A549 (cell line): Measurements from ENCODE around the gene TNPO2. TPM values are rescaled to one million over a fixed set of nuclear protein-coding genes. Genes with fewer than 3 reads are reported as not detected.

ENCODE experiments used
- ATAC-seq, 2 experiments: fragments of 200-7000 bp in 1 of 2; fragments of >200 bp in 1 of 2; cut with Nextera tagmentation in 1 of 2; cut with Tn5 transposase in 1 of 2; 3 replicates each; pipeline versions ENCODE4 v1.8.0 to v1.9.1; 2018 to 2020; ENCODE audit warnings: mild to moderate bottlenecking in 1 of 2, moderate library complexity in 1 of 2
- CTCF ChIA-PET: fragments of 300-600 bp; sonication (Branson Sonifier 250); formaldehyde crosslinking; extraction: SDS; loops from one replicate; lab custom pipeline; 2021; ENCODE audit warnings: antibody characterized with exemption, inconsistent platforms; lab: Yijun Ruan, JAX
- POLR2A ChIA-PET: fragments of 350-600 bp; formaldehyde crosslinking; extraction: SDS; loops from one replicate; lab custom pipeline; 2021; ENCODE audit warnings: antibody characterized with exemption, inconsistent platforms; lab: Yijun Ruan, JAX
- DNase-seq, 2 experiments: peaks; one replicate each; pipeline versions ENCODE4 v3.0.0 to v3.0.0-alpha.2; 2011 to 2016; ENCODE audit warnings: low read depth in 1 of 2, low spot score in 1 of 2
- FAIRE-seq: peaks from 2 replicates; lab custom pipeline; 2011; peaks lifted over from hg19 to GRCh38; lab: Jason Lieb, UNC
- H3K27ac ChIP-seq, 2 experiments: fragments of >200 bp; sonication (Bioruptor Twin); formaldehyde crosslinking; 3 replicates each; pipeline ENCODE4 v1.5.1; 2016 to 2017
- H3K4me1 ChIP-seq: fragments of >200 bp; sonication (Bioruptor Twin); formaldehyde crosslinking; 3 replicates; pipeline ENCODE4 v1.6.1; 2016
- H3K4me2 ChIP-seq: fragments of >200 bp; sonication (Bioruptor Twin); formaldehyde crosslinking; 3 replicates; pipeline ENCODE4 v1.6.1; 2016
- H3K4me3 ChIP-seq: fragments of >200 bp; sonication (Bioruptor Twin); formaldehyde crosslinking; 3 replicates; pipeline ENCODE4 v1.5.1; 2016
- H3K9me3 ChIP-seq: fragments of >200 bp; sonication (Bioruptor Twin); formaldehyde crosslinking; 3 replicates; pipeline ENCODE4 v1.6.1; 2016
- CBX2 ChIP-seq: fragments of 200-600 bp; sonication (generic); IDR thresholded peaks from 2 replicates; pipeline ENCODE4 v1.6.1; 2016; ENCODE audit warnings: low read depth, mild to moderate bottlenecking, borderline replicate concordance
- CBX8 ChIP-seq: fragments of 200-600 bp; sonication (generic); IDR thresholded peaks from 2 replicates; pipeline ENCODE4 v1.6.1; 2016
- CEBPB ChIP-seq, 2 experiments: fragments of >200 bp in 1 of 2; sonication (Bioruptor Twin) in 1 of 2; formaldehyde crosslinking in 1 of 2; IDR thresholded peaks; 2 replicates each; pipeline ENCODE4 v1.6.1; 2012 to 2016
- EHMT2 ChIP-seq: fragments of 200-600 bp; sonication (generic); IDR thresholded peaks from 2 replicates; pipeline ENCODE4 v1.6.1; 2016; ENCODE audit warnings: antibody characterized with exemption, low read depth, mild to moderate bottlenecking, moderate library complexity
- EP300 ChIP-seq, 2 experiments: fragments of >200 bp; sonication (Bioruptor Twin); formaldehyde crosslinking; IDR thresholded peaks; 2 replicates in 1 of 2; 3 replicates in 1 of 2; pipeline ENCODE4 v1.6.1; 2016 to 2017
- ESRRA ChIP-seq: fragments of 150-350 bp; IDR thresholded peaks from 2 replicates; pipeline ENCODE4 v1.6.1; 2014; ENCODE audit warnings: mild to moderate bottlenecking, low read length, borderline replicate concordance
- FOSL2 ChIP-seq, 2 experiments: fragments of 450-650 bp in 1 of 2; fragments of >200 bp in 1 of 2; sonication (Bioruptor Twin) in 1 of 2; formaldehyde crosslinking; IDR thresholded peaks; 2 replicates each; pipeline versions ENCODE4 v1.5.0 to v1.6.1; 2016 to 2020; ENCODE audit warnings: mild to moderate bottlenecking in 1 of 2, moderate library complexity in 1 of 2
- GATA3 ChIP-seq: IDR thresholded peaks from 2 replicates; pipeline ENCODE4 v1.6.1; 2012; ENCODE audit warnings: borderline replicate concordance
- HDAC2 ChIP-seq: fragments of 200-600 bp; sonication (generic); IDR thresholded peaks from 2 replicates; pipeline ENCODE4 v1.6.1; 2016
- JUN ChIP-seq, 2 experiments: fragments of >200 bp; sonication (Bioruptor Twin); formaldehyde crosslinking; IDR thresholded peaks; 2 replicates in 1 of 2; 3 replicates in 1 of 2; pipeline ENCODE4 v1.6.1; 2016 to 2017
- JUNB ChIP-seq: fragments of >200 bp; sonication (Bioruptor Twin); formaldehyde crosslinking; IDR thresholded peaks from 2 replicates; pipeline ENCODE4 v1.6.1; 2016
- KDM5A ChIP-seq: fragments of 200-600 bp; sonication (generic); IDR thresholded peaks from 2 replicates; pipeline ENCODE4 v1.6.1; 2016; ENCODE audit warnings: antibody characterized with exemption, mild to moderate bottlenecking
- MAFK ChIP-seq: fragments of 450-650 bp; IDR thresholded peaks from 2 replicates; pipeline ENCODE4 v1.6.1; 2014; ENCODE audit not compliant: partially characterized antibody
- MAZ ChIP-seq: fragments of 150-350 bp; IDR thresholded peaks from 2 replicates; pipeline ENCODE4 v1.6.1; 2014; ENCODE audit warnings: antibody characterized with exemption, low read depth, low read length, borderline replicate concordance
- POLR2A ChIP-seq: IDR thresholded peaks from 2 replicates; pipeline ENCODE4 v1.6.1; 2012; ENCODE audit warnings: mild to moderate bottlenecking, low read length
- RAD21 ChIP-seq, 2 experiments: fragments of >200 bp in 1 of 2; sonication (Bioruptor Twin) in 1 of 2; formaldehyde crosslinking in 1 of 2; IDR thresholded peaks in 1 of 2; conservative IDR thresholded peaks in 1 of 2; 2 replicates in 1 of 2; 3 replicates in 1 of 2; pipeline ENCODE4 v1.6.1; 2012 to 2018; ENCODE audit warnings: inconsistent platforms in 1 of 2
- RNF2 ChIP-seq: fragments of 200-600 bp; sonication (generic); IDR thresholded peaks from 2 replicates; pipeline ENCODE4 v1.6.1; 2016; ENCODE audit warnings: low read depth, mild to moderate bottlenecking, antibody characterized with exemption, moderate library complexity, borderline replicate concordance
- SMC3 ChIP-seq: fragments of >200 bp; sonication (Bioruptor Twin); formaldehyde crosslinking; IDR thresholded peaks from 3 replicates; pipeline ENCODE4 v1.6.1; 2018; ENCODE audit warnings: inconsistent platforms
- SREBF2 ChIP-seq: fragments of 450-650 bp; IDR thresholded peaks from 2 replicates; pipeline ENCODE4 v1.6.1; 2014; ENCODE audit warnings: mild to moderate bottlenecking, moderate library complexity
- TFCP2L1 ChIP-seq: fragments of 250-450 bp; sonication (Bioruptor Pico); IDR thresholded peaks from 2 replicates; pipeline ENCODE4 v1.5.0; 2021; ENCODE audit warnings: mild to moderate bottlenecking
- TP53 ChIP-seq: fragments of 250-450 bp; sonication (Bioruptor Pico); IDR thresholded peaks from 2 replicates; pipeline ENCODE4 v1.5.0; 2021; ENCODE audit warnings: mild to moderate bottlenecking, moderate library complexity
- ZC3H11A ChIP-seq: fragments of 450-650 bp; IDR thresholded peaks from 2 replicates; pipeline ENCODE4 v1.6.1; 2014; ENCODE audit warnings: antibody characterized with exemption, mild to moderate bottlenecking
- ZSCAN20 ChIP-seq: fragments of 250-450 bp; sonication (Bioruptor Pico); IDR thresholded peaks from 2 replicates; pipeline ENCODE4 v1.8.0; 2022; ENCODE audit warnings: mild to moderate bottlenecking, moderate library complexity
- WGBS: methylation state at CpG from one replicate; pipeline ENCODE4 v1.1.6; 2017; ENCODE audit errors: missing lambda C conversion rate; 5-methylcytosine and 5-hydroxymethylcytosine counted together
- polyA plus RNA-seq, 4 experiments: library from polyadenylated mRNA; depleted of rRNA in 3 of 4; stranded (reverse); fragments of >200 nt; fragmentation: RNase III in 1 of 4; extraction: RNeasy Plus Mini Kit Qiagen cat#74134 plus additional on column Dnase treatment in 1 of 4; gene quantifications; 2 replicates in 3 of 4; 3 replicates in 1 of 4; pipeline ENCODE4 v1.2.3, GENCODE V29; 2011 to 2017
- TF ChIP-seq, protein P1 (sequence below): fragments of 450-650 bp; IDR thresholded peaks from 2 replicates; pipeline ENCODE4 v1.6.1; 2014; ENCODE audit warnings: antibody characterized with exemption
- TF ChIP-seq, protein P2 (sequence below): fragments of 150-350 bp; IDR thresholded peaks from 2 replicates; pipeline ENCODE4 v1.6.1; 2014; ENCODE audit warnings: low read depth, mild to moderate bottlenecking, low read length
- TF ChIP-seq, protein P3 (sequence below): IDR thresholded peaks from 2 replicates; pipeline ENCODE4 v1.6.1; 2012; ENCODE audit warnings: low read depth, borderline replicate concordance
- TF ChIP-seq, protein P4 (sequence below): fragments of >200 bp; sonication (Bioruptor Twin); formaldehyde crosslinking; IDR thresholded peaks from 2 replicates; pipeline ENCODE4 v1.6.1; 2016
- TF ChIP-seq, protein P5 (sequence below): fragments of 200-600 bp; sonication (generic); IDR thresholded peaks from 2 replicates; pipeline ENCODE4 v1.6.1; 2016; ENCODE audit warnings: antibody characterized with exemption, mild to moderate bottlenecking, moderate library complexity
- TF ChIP-seq, protein P6 (sequence below): IDR thresholded peaks from 2 replicates; pipeline ENCODE4 v1.6.1; 2012

Gene TNPO2
- polyA plus RNA-seq, 2 of the 4 experiments (the other 2 are of a cell fraction): 33.7 to 41.0 TPM

DNA sequence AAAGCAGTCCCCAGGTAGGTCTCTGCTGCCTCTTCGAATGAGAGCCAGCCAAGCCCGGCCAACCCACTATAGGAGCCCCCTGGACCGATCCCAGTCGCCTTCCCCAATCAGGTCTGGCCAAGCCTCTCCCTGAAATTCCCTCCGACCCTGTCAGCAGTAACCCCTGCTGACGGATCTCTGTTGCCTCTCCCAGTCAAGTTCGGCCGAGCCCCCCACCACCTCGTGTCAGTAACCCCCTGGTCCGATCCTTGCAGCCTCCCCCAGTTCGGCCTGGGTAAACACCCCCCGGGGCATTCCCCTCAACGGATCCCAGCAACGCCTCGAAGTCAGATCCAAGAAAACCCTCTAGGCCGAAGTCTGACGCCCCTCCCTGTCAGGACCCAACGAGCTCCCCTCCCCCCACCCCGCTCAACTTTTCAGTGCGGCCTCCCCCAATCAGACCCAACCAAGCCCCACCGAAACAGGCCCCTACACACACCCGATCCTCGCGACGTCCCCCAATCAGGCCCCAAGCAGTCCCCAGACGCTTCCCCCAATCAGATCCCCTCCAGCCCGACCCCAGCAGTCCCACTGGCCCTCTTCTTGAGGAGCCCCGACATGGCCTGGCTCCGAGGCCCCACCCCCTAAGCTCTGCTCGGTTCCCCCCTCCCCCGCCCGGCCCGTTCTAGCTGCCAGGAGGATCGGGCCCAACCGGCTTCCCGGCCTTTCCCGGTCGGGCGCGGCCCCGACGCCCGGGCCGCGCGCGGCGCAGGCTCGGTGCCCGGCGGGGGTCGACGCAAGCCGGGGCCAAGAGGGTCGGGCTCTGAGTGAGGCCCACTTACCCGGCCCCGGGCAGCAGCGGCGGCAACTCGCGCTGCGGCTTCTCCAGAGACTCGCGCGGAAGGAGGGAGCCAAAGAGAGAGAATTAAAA is 1.8 kb downstream of the TNPO2 start:
- WGBS: 14% methylated on average over 11 of the region's 65 CpGs
- Histone ChIP-seq H3K4me3 (peak overlapping the region; percentile 76), H3K27ac (peak overlapping the region; percentile 91 to 99), H3K4me2 (peak overlapping the region; percentile 94), H3K9me3 (no peaks in the 10 kb centered on the region), H3K4me1 (peaks cover 10% of the 10 kb centered on the region; the same call in 1 of the 3 replicates)
- ChIA-PET POLR2A (interaction anchor here (0.6 to 0.7 kb wide), 2 partner anchors 12 to 84 kb away, joined by 3 read pairs; partner anchors contain the start of gene TRIR), CTCF (interaction anchor here (0.9 to 3.3 kb wide), 6 partner anchors 12 to 74 kb away, joined by 4 to 11 read pairs (median 6); no protein-coding TSS in a partner anchor)
- peak in 1 of 2 experiments; percentile 34; a peak in 3 of 6 replicates for ATAC-seq
- FAIRE-seq: no peak
- TF ChIP-seq GATA3 (no peak), ZC3H11A (no peak), JUNB (no peak), TP53 (no peak), ZSCAN20 (no peak), MAFK (no peak), EP300 (IDR thresholded peaks at IDR 0.05) (no peak), SMC3 (no peak), SREBF2 (no peak), MAZ (no peak), KDM5A (no peak), EHMT2 (no peak), POLR2A (no peak), RAD21 (conservative IDR thresholded peaks at IDR 0.05 in 1 of 2, IDR thresholded peaks at IDR 0.05 in 1 of 2) (no peak), TFCP2L1 (CRISPR knock-in tag) (no peak)
- TF ChIP-seq, protein P1, sequence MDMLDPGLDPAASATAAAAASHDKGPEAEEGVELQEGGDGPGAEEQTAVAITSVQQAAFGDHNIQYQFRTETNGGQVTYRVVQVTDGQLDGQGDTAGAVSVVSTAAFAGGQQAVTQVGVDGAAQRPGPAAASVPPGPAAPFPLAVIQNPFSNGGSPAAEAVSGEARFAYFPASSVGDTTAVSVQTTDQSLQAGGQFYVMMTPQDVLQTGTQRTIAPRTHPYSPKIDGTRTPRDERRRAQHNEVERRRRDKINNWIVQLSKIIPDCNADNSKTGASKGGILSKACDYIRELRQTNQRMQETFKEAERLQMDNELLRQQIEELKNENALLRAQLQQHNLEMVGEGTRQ: no peak
- TF ChIP-seq, protein P2, sequence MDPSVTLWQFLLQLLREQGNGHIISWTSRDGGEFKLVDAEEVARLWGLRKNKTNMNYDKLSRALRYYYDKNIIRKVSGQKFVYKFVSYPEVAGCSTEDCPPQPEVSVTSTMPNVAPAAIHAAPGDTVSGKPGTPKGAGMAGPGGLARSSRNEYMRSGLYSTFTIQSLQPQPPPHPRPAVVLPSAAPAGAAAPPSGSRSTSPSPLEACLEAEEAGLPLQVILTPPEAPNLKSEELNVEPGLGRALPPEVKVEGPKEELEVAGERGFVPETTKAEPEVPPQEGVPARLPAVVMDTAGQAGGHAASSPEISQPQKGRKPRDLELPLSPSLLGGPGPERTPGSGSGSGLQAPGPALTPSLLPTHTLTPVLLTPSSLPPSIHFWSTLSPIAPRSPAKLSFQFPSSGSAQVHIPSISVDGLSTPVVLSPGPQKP: no peak
- TF ChIP-seq, protein P3, sequence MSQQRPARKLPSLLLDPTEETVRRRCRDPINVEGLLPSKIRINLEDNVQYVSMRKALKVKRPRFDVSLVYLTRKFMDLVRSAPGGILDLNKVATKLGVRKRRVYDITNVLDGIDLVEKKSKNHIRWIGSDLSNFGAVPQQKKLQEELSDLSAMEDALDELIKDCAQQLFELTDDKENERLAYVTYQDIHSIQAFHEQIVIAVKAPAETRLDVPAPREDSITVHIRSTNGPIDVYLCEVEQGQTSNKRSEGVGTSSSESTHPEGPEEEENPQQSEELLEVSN: no peak
- peak; percentile 24 to 31 for DNase-seq

DNA sequence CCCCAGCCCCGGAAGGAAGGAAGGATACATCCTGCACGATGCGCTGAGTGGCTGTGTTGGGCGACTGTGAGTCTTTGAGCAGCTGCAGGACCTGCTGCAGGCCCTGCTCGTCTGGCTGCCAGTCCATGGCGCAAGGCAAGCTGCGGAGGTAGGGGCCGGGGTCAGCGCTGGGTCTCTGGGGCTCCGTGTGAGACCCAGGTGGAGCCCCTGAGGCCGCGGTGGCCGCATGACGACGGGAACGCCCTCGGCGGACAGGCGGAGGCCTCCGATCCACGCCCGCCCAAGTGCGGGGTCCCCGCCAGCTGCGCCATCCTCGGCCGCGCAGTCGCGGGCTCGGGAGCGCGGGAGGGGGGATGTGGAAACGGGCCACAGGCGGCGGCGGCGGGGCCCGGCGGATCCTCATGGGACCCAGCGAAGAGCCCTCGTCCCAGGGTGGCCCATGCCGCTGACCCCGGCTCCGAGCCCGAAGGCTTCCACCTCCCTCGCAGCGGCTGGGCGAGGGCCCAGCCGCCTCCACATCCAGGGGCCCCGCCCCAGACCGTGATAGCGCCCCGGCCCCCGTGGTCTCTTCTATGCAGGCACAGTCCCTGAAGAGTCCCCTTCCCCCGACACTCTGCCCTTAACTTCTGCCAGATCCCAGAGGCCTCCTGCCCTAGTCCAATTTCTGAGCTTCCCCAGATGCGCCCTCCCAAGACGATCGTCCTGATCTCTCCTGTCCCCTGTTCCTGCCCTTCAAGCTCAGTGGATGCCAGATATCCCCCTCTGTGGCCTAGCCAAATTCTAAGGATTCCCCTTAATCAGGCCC is 2.7 kb downstream of the TNPO2 start:
- Histone ChIP-seq H3K4me2 (peak overlapping the region; percentile 94), H3K4me3 (peak overlapping the region; percentile 76), H3K4me1 (peaks cover 10% of the 10 kb centered on the region; the same call in 1 of the 3 replicates), H3K27ac (peak overlapping the region; percentile 91 to 99; a peak in 5 of 6 replicates), H3K9me3 (no peaks in the 10 kb centered on the region)
- WGBS: 90% methylated on average over 29 of the region's 59 CpGs
- ChIA-PET CTCF (interaction anchor here (0.9 to 3.3 kb wide), 6 partner anchors 26 to 75 kb away, joined by 3 to 11 read pairs (median 6); no protein-coding TSS in a partner anchor), POLR2A (interaction anchor here (0.7 kb wide), 1 partner anchor 13 kb away, joined by 3 read pairs; the partner anchor contains the start of gene TRIR)
- FAIRE-seq: no peak
- DNase-seq: no peak
- no peak for ATAC-seq
- TF ChIP-seq, protein P4, sequence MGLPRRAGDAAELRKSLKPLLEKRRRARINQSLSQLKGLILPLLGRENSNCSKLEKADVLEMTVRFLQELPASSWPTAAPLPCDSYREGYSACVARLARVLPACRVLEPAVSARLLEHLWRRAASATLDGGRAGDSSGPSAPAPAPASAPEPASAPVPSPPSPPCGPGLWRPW: no peak
- TF ChIP-seq KDM5A: no peak
- no peak for TF ChIP-seq JUN (IDR thresholded peaks at IDR 0.05)
- TF ChIP-seq, protein P5, sequence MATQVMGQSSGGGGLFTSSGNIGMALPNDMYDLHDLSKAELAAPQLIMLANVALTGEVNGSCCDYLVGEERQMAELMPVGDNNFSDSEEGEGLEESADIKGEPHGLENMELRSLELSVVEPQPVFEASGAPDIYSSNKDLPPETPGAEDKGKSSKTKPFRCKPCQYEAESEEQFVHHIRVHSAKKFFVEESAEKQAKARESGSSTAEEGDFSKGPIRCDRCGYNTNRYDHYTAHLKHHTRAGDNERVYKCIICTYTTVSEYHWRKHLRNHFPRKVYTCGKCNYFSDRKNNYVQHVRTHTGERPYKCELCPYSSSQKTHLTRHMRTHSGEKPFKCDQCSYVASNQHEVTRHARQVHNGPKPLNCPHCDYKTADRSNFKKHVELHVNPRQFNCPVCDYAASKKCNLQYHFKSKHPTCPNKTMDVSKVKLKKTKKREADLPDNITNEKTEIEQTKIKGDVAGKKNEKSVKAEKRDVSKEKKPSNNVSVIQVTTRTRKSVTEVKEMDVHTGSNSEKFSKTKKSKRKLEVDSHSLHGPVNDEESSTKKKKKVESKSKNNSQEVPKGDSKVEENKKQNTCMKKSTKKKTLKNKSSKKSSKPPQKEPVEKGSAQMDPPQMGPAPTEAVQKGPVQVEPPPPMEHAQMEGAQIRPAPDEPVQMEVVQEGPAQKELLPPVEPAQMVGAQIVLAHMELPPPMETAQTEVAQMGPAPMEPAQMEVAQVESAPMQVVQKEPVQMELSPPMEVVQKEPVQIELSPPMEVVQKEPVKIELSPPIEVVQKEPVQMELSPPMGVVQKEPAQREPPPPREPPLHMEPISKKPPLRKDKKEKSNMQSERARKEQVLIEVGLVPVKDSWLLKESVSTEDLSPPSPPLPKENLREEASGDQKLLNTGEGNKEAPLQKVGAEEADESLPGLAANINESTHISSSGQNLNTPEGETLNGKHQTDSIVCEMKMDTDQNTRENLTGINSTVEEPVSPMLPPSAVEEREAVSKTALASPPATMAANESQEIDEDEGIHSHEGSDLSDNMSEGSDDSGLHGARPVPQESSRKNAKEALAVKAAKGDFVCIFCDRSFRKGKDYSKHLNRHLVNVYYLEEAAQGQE: no peak
- no peak for TF ChIP-seq CEBPB (IDR thresholded peaks at IDR 0.05)
- TF ChIP-seq EHMT2: no peak
- no peak for TF ChIP-seq CBX2
- no peak for TF ChIP-seq MAFK
- TF ChIP-seq, protein P6, sequence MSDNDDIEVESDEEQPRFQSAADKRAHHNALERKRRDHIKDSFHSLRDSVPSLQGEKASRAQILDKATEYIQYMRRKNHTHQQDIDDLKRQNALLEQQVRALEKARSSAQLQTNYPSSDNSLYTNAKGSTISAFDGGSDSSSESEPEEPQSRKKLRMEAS: no peak
- no peak for TF ChIP-seq SMC3
- no peak for TF ChIP-seq RNF2
- TF ChIP-seq HDAC2: no peak
- no peak for TF ChIP-seq ESRRA
- no peak for TF ChIP-seq FOSL2 (IDR thresholded peaks at IDR 0.05)
- no peak for TF ChIP-seq FOSL2 (CRISPR knock-in tag; IDR thresholded peaks at IDR 0.05)
- TF ChIP-seq CBX8: no peak
